ENCODE results near the gene RABGAP1L. TPM values are rescaled to one million over a fixed set of nuclear protein-coding genes. Genes with fewer than 3 reads are reported as not detected.

The RABGAP1L gene
- total and polyA plus RNA-seq, 4 donors = 4.8 to 53.5 (median 18.8) TPM

GRCh38 chr1:174794861-174795260 is 635.5 kb downstream of the RABGAP1L start:
- Histone ChIP-seq H3K4me3 (ENCODE audit: low read depth in 1 of 3, low read length in 3 of 3) (no peak overlapping the region), H3K27me3 (ENCODE audit: control insufficient read depth in 4 of 4, insufficient read depth in 4 of 4, low read length in 3 of 4) (no peaks in the 10 kb centered on the region), H3K36me3 (ENCODE audit: control insufficient read depth in 4 of 4, insufficient read depth in 3 of 4, low read depth in 1 of 4, low read length in 3 of 4) (no peaks in the 10 kb centered on the region), H3K9ac (ENCODE audit: low read depth in 1 of 2, low read length in 2 of 2) (no peak overlapping the region), H3K9me3 (ENCODE audit: control insufficient read depth in 4 of 4, low read length in 3 of 4) (no peaks in the 10 kb centered on the region), H3K27ac (ENCODE audit: low read depth in 1 of 2, low read length in 2 of 2) (no peak overlapping the region), H3K4me1 (ENCODE audit: control insufficient read depth in 4 of 4, insufficient read depth in 4 of 4, low read length in 3 of 4) (peaks cover 0 to 7% (median 0%) of the 10 kb centered on the region in 4 donors)
- TF ChIP-seq ATF3 (IDR thresholded peaks at IDR 0.05) (no peak), CTCF (IDR thresholded peaks at IDR 0.05; ENCODE audit: low read depth, low read length, missing input control) (no peak), JUND (IDR thresholded peaks at IDR 0.05) (no peak), RXRA (IDR thresholded peaks at IDR 0.05) (no peak), GABPA (IDR thresholded peaks at IDR 0.05 in 1 of 2, conservative IDR thresholded peaks at IDR 0.05 in 1 of 2) (no peak), ZBTB33 (IDR thresholded peaks at IDR 0.05) (no peak), YY1 (IDR thresholded peaks at IDR 0.05) (no peak), HNF4A (conservative IDR thresholded peaks at IDR 0.05) (no peak), SP1 (IDR thresholded peaks at IDR 0.05) (no peak), FOXA1 (IDR thresholded peaks at IDR 0.05) (no peak), EGR1 (IDR thresholded peaks at IDR 0.05; ENCODE audit: low read depth in 2 of 2) (no peak)
- WGBS = 96% methylated on average over 1 of the region's 1 CpG
- DNase-seq (ENCODE audit: low spot score) = no peak

GRCh38 chr1:174795806-174796205 is 636.5 kb downstream of the RABGAP1L start:
- Histone ChIP-seq H3K27ac (ENCODE audit: low read depth in 1 of 2, low read length in 2 of 2) (no peak overlapping the region), H3K4me3 (ENCODE audit: low read depth in 1 of 3, low read length in 3 of 3) (no peak overlapping the region), H3K36me3 (ENCODE audit: control insufficient read depth in 4 of 4, insufficient read depth in 3 of 4, low read depth in 1 of 4, low read length in 3 of 4) (no peaks in the 10 kb centered on the region), H3K27me3 (ENCODE audit: control insufficient read depth in 4 of 4, insufficient read depth in 4 of 4, low read length in 3 of 4) (no peaks in the 10 kb centered on the region), H3K9me3 (ENCODE audit: control insufficient read depth in 4 of 4, low read length in 3 of 4) (no peaks in the 10 kb centered on the region), H3K9ac (ENCODE audit: low read depth in 1 of 2, low read length in 2 of 2) (no peak overlapping the region), H3K4me1 (ENCODE audit: control insufficient read depth in 4 of 4, insufficient read depth in 4 of 4, low read length in 3 of 4) (peaks cover 0 to 15% (median 3%) of the 10 kb centered on the region in 4 donors)
- no peak for DNase-seq (ENCODE audit: low spot score)
- WGBS = over 99% methylated on average over 2 of the region's 2 CpGs
- TF ChIP-seq GABPA (IDR thresholded peaks at IDR 0.05 in 1 of 2, conservative IDR thresholded peaks at IDR 0.05 in 1 of 2) (no peak), MAX (IDR thresholded peaks at IDR 0.05) (no peak), FOXA2 (IDR thresholded peaks at IDR 0.05) (no peak), CTCF (IDR thresholded peaks at IDR 0.05; ENCODE audit: low read depth, low read length, missing input control) (no peak), TAF1 (conservative IDR thresholded peaks at IDR 0.05) (no peak), NR2F2 (IDR thresholded peaks at IDR 0.05) (no peak), YY1 (IDR thresholded peaks at IDR 0.05) (no peak), ZBTB33 (IDR thresholded peaks at IDR 0.05) (no peak), JUND (IDR thresholded peaks at IDR 0.05) (no peak), ATF3 (IDR thresholded peaks at IDR 0.05) (no peak), HNF4A (conservative IDR thresholded peaks at IDR 0.05) (no peak), HNF4G (IDR thresholded peaks at IDR 0.05) (no peak), RAD21 (IDR thresholded peaks at IDR 0.05) (no peak), SP1 (IDR thresholded peaks at IDR 0.05) (no peak), FOXA1 (IDR thresholded peaks at IDR 0.05) (no peak), RXRA (IDR thresholded peaks at IDR 0.05) (no peak), EGR1 (IDR thresholded peaks at IDR 0.05; ENCODE audit: low read depth in 2 of 2) (no peak), REST (IDR thresholded peaks at IDR 0.05) (no peak)

All from liver (tissue), 9 donors.